ENCODE data around the gene ADAMTS17. TPM values are rescaled to one million over a fixed set of nuclear protein-coding genes. Genes with fewer than 3 reads are reported as not detected.

The ADAMTS17 gene
- total and polyA plus RNA-seq, 9 of the 15 experiments (the other 6 are each of a cell fraction or from before 2014, with no cell fraction given), result 0.01 to 0.14 (median 0.07) TPM; not detected in 6

DNA sequence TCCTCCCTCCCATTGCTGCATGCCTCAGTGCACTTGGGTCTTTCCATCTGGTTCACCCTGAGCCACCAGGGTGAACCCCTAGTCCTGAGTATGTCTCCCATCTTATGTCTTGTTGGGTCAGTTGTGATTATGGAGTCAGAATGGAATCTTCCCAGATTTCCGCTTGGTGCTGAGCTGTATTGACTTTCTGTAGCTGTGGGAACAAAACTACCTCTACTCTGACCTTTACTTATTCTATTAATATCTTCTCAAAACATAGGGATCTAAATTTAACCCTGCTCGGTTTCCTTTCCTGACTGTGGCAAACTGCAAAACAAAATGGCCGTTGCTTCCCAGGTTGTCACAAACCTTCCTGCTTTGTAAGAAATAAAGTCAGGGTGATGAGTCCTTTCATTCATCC, 312.7 kb downstream of the ADAMTS17 start (continued):
- TF ChIP-seq, protein P1, sequence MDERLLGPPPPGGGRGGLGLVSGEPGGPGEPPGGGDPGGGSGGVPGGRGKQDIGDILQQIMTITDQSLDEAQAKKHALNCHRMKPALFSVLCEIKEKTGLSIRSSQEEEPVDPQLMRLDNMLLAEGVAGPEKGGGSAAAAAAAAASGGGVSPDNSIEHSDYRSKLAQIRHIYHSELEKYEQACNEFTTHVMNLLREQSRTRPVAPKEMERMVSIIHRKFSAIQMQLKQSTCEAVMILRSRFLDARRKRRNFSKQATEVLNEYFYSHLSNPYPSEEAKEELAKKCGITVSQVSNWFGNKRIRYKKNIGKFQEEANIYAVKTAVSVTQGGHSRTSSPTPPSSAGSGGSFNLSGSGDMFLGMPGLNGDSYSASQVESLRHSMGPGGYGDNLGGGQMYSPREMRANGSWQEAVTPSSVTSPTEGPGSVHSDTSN (CRISPR knock-in tag; IDR thresholded peaks at IDR 0.05; ENCODE audit: low read depth), result no peak
- TF ChIP-seq, protein P1 (tag; conservative IDR thresholded peaks at IDR 0.05; ENCODE audit: low read depth), result no peak
- TF ChIP-seq RAD51 (IDR thresholded peaks at IDR 0.05; ENCODE audit: borderline replicate concordance, low read depth) (no peak), HDAC3 (IDR thresholded peaks at IDR 0.05; ENCODE audit: borderline replicate concordance, partially characterized antibody) (no peak), ZNF77 (CRISPR knock-in tag; IDR thresholded peaks at IDR 0.05) (no peak), WHSC1 (IDR thresholded peaks at IDR 0.05; ENCODE audit: low read length) (no peak), HNRNPLL (IDR thresholded peaks at IDR 0.05; ENCODE audit: low read depth, low read length, poor library complexity, severe bottlenecking) (no peak), GATAD2B (IDR thresholded peaks at IDR 0.05; ENCODE audit: borderline replicate concordance) (no peak)
- TF ChIP-seq, protein P2, sequence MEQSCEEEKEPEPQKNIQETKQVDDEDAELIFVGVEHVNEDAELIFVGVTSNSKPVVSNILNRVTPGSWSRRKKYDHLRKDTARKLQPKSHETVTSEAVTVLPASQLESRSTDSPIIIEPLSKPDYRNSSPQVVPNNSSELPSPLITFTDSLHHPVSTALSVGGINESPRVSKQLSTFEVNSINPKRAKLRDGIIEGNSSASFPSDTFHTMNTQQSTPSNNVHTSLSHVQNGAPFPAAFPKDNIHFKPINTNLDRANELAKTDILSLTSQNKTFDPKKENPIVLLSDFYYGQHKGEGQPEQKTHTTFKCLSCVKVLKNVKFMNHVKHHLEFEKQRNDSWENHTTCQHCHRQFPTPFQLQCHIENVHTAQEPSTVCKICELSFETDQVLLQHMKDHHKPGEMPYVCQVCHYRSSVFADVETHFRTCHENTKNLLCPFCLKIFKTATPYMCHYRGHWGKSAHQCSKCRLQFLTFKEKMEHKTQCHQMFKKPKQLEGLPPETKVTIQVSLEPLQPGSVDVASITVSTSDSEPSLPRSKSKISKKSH (CRISPR knock-in tag; IDR thresholded peaks at IDR 0.05), result no peak
